Naive thymus-derived CD8-positive, alpha-beta T cell (primary cell): ENCODE data around the gene UBAC2. TPM values are rescaled to one million over a fixed set of nuclear protein-coding genes. Genes with fewer than 3 reads are reported as not detected.
A peak's percentile ranks its signal among the peaks of the same experiment; 100 is the strongest.

ENCODE experiments used
- ATAC-seq, 2 donors: fragments of 150-1000 bp; cut with Tn5 transposase in 1 of 2; sonication (Bioruptor Pico), chemical (Tn5 transposase) in 1 of 2; 1 replicate in 1 of 2; 2 replicates in 1 of 2; pipeline ENCODE4 v1.10.0; 2021; ENCODE audit warnings: mild to moderate bottlenecking in 2 of 2, moderate library complexity in 2 of 2
- POLR2A ChIA-PET: fragments of 350-600 bp; sonication (Branson Sonifier 250); formaldehyde crosslinking; loops from one replicate; lab custom pipeline; 2021; ENCODE audit warnings: antibody characterized with exemption; lab: Charles Lee
- DNase-seq, 10 donors: peaks; one replicate each; pipeline versions ENCODE4 v3.0.0 to v3.0.0-alpha.2; 2020 to 2022
- H3K27ac Mint-ChIP-seq, 10 donors: one replicate each; pipeline ENCODE4 v1.8.0; 2020 to 2022; ENCODE audit warnings: mild to moderate bottlenecking in 10 of 10, mixed read lengths in 10 of 10, moderate library complexity in 4 of 10, inconsistent platforms in 1 of 10
- H3K27me3 Mint-ChIP-seq, 5 donors: one replicate each; pipeline ENCODE4 v1.8.0; 2021 to 2022; ENCODE audit warnings: mixed read lengths in 5 of 5
- H3K36me3 Mint-ChIP-seq, 3 donors: one replicate each; pipeline ENCODE4 v1.8.0; 2020 to 2022; ENCODE audit warnings: mixed read lengths in 3 of 3, mild to moderate bottlenecking in 2 of 3, inconsistent platforms in 1 of 3
- H3K4me1 Mint-ChIP-seq, 4 donors: one replicate each; pipeline ENCODE4 v1.8.0; 2021 to 2022; ENCODE audit warnings: mixed read lengths in 4 of 4
- H3K4me3 Mint-ChIP-seq, 10 donors: one replicate each; pipeline ENCODE4 v1.8.0; 2020 to 2022; ENCODE audit warnings: mild to moderate bottlenecking in 10 of 10, mixed read lengths in 10 of 10, moderate library complexity in 6 of 10, inconsistent platforms in 1 of 10
- H3K9me3 Mint-ChIP-seq, 9 donors: one replicate each; pipeline ENCODE4 v1.8.0; 2020 to 2022; ENCODE audit warnings: mixed read lengths in 9 of 9, mild to moderate bottlenecking in 3 of 9, inconsistent platforms in 1 of 9, moderate library complexity in 1 of 9
- polyA plus RNA-seq, 3 donors: library from polyadenylated mRNA; unstranded; fragments of 300-500 nt; fragmentation: Illumina TruSeq; gene quantifications; one replicate each; pipeline ENCODE4 v1.2.3, GENCODE V29; 2021
- total RNA-seq, 8 experiments: library from RNA in 2 of 8; stranded (reverse) in 2 of 8; gene quantifications; one replicate each; pipeline ENCODE4 v1.2.3 and lab custom pipeline; 2021 to 2026

The UBAC2 gene
- total and polyA plus RNA-seq, 5 experiments from 2014 or later: 105 to 178 (median 160) TPM

GRCh38 chr13:99357941-99358340, 157.3 kb downstream of the UBAC2 start:
- DNase-seq (no peak), ATAC-seq (no peak)
- Mint-ChIP-seq H3K9me3 (no peaks in the 10 kb centered on the region), H3K4me3 (peak overlapping the region; percentile 20 to 85 (median 75)), H3K27ac (peak overlapping the region; percentile 96 to 100 (median 99)), H3K36me3 (peaks cover 0 to 45% (median 26%) of the 10 kb centered on the region in 3 donors), H3K4me1 (peaks cover 68 to 100% (median 95%) of the 10 kb centered on the region in 4 donors), H3K27me3 (peaks cover 0 to 1% (median 0%) of the 10 kb centered on the region in 5 donors)
- POLR2A ChIA-PET: interaction anchor here (7.6 to 8.9 kb wide), 3 partner anchors 9 to 27 kb away, joined by 56 to 155 read pairs (median 138); no protein-coding TSS in a partner anchor

GRCh38 chr13:99359528-99359927, 158.9 kb downstream of the UBAC2 start:
- Mint-ChIP-seq H3K27me3 (peaks cover 0 to 1% (median 0%) of the 10 kb centered on the region in 5 donors), H3K27ac (peak overlapping the region; percentile 96 to 100 (median 99)), H3K9me3 (no peaks in the 10 kb centered on the region), H3K4me1 (peaks cover 59 to 98% (median 92%) of the 10 kb centered on the region in 4 donors), H3K4me3 (peak overlapping the region in 9 of 10 donors; percentile 12 to 86 (median 70)), H3K36me3 (peaks cover 0 to 44% (median 29%) of the 10 kb centered on the region in 3 donors)
- DNase-seq (no peak), ATAC-seq (no peak)
- POLR2A ChIA-PET: interaction anchor here (0.6 to 4.7 kb wide), 12 partner anchors 8 to 314 kb away, joined by 3 to 53 read pairs (median 4); partner anchors contain the start of gene UBAC2

GRCh38 chr13:99360696-99361095, 160.0 kb downstream of the UBAC2 start:
- POLR2A ChIA-PET: interaction anchor here (0.5 to 4.7 kb wide), 18 partner anchors 10 to 276 kb away, joined by 3 to 53 read pairs (median 4); partner anchors contain the start of gene UBAC2
- DNase-seq (no peak), ATAC-seq (no peak)
- peaks cover 56 to 94% (median 89%) of the 10 kb centered on the region in 4 donors for H3K4me1 Mint-ChIP-seq
- peak overlapping the region; percentile 96 to 100 (median 99) for H3K27ac Mint-ChIP-seq
- H3K27me3 Mint-ChIP-seq: peaks cover 0 to 1% (median 0%) of the 10 kb centered on the region in 5 donors
- H3K9me3 Mint-ChIP-seq: no peaks in the 10 kb centered on the region
- peaks cover 0 to 38% (median 31%) of the 10 kb centered on the region in 3 donors for H3K36me3 Mint-ChIP-seq
- peak overlapping the region; percentile 26 to 86 (median 72) for H3K4me3 Mint-ChIP-seq

GRCh38 chr13:99361197-99361596, 160.5 kb downstream of the UBAC2 start:
- Mint-ChIP-seq H3K36me3 (peaks cover 0 to 39% (median 28%) of the 10 kb centered on the region in 3 donors), H3K9me3 (no peaks in the 10 kb centered on the region), H3K27ac (peak overlapping the region; percentile 96 to 100 (median 99)), H3K27me3 (peaks cover 0 to 1% (median 0%) of the 10 kb centered on the region in 5 donors), H3K4me3 (peak overlapping the region; percentile 22 to 86 (median 76)), H3K4me1 (peaks cover 57 to 94% (median 89%) of the 10 kb centered on the region in 4 donors)
- peak; percentile 36 to 49 for ATAC-seq
- peak in 4 of 10 donors; percentile 37 to 82 (median 72) for DNase-seq
- POLR2A ChIA-PET: interaction anchor here (0.7 to 4.7 kb wide), 16 partner anchors 10 to 276 kb away, joined by 3 to 53 read pairs (median 4); no protein-coding TSS in a partner anchor

- H3K27me3 Mint-ChIP-seq: peaks cover 0 to 1% (median 0%) of the 10 kb centered on the region in 5 donors
- peaks cover 58 to 94% (median 88%) of the 10 kb centered on the region in 4 donors for H3K4me1 Mint-ChIP-seq
- POLR2A ChIA-PET: interaction anchor here (0.6 to 4.7 kb wide), 6 partner anchors 9 to 176 kb away, joined by 3 to 53 read pairs (median 35); no protein-coding TSS in a partner anchor
- ATAC-seq: no peak
- H3K9me3 Mint-ChIP-seq: no peaks in the 10 kb centered on the region
- H3K27ac Mint-ChIP-seq: peak overlapping the region; percentile 75 to 99 (median 94)
- DNase-seq: no peak
- peak overlapping the region in 6 of 10 donors; percentile 1 to 70 (median 50) for H3K4me3 Mint-ChIP-seq
- peaks cover 0 to 40% (median 26%) of the 10 kb centered on the region in 3 donors for H3K36me3 Mint-ChIP-seq
Observed at GRCh38 chr13:99362362-99362761, 161.7 kb downstream of the UBAC2 start.

- peak overlapping the region in 4 of 10 donors; percentile 19 to 70 (median 28) for H3K4me3 Mint-ChIP-seq
- H3K4me1 Mint-ChIP-seq: peaks cover 61 to 95% (median 89%) of the 10 kb centered on the region in 4 donors
- no peak for DNase-seq
- H3K27ac Mint-ChIP-seq: peak overlapping the region; percentile 84 to 99 (median 93)
- H3K36me3 Mint-ChIP-seq: peaks cover 3 to 46% (median 31%) of the 10 kb centered on the region in 3 donors
- no peaks in the 10 kb centered on the region for H3K27me3 Mint-ChIP-seq
- no peak for ATAC-seq
- POLR2A ChIA-PET: interaction anchor here (0.6 to 4.7 kb wide), 3 partner anchors 8 to 33 kb away, joined by 3 to 35 read pairs (median 35); no protein-coding TSS in a partner anchor
- H3K9me3 Mint-ChIP-seq: no peaks in the 10 kb centered on the region
Observed at GRCh38 chr13:99363391-99363790, 162.7 kb downstream of the UBAC2 start.

GRCh38 chr13:99363949-99364348, 163.3 kb downstream of the UBAC2 start:
- POLR2A ChIA-PET: no interaction called here
- ATAC-seq: no peak
- no peaks in the 10 kb centered on the region for H3K27me3 Mint-ChIP-seq
- peaks cover 56 to 95% (median 87%) of the 10 kb centered on the region in 4 donors for H3K4me1 Mint-ChIP-seq
- H3K9me3 Mint-ChIP-seq: no peaks in the 10 kb centered on the region
- H3K4me3 Mint-ChIP-seq: peak overlapping the region in 5 of 10 donors; percentile 3 to 45 (median 44)
- peak overlapping the region; percentile 76 to 99 (median 91) for H3K27ac Mint-ChIP-seq
- H3K36me3 Mint-ChIP-seq: peaks cover 5 to 45% (median 27%) of the 10 kb centered on the region in 3 donors
- DNase-seq: no peak

- ATAC-seq: peak in 1 of 2 donors; percentile 13
- H3K27ac Mint-ChIP-seq: peak overlapping the region; percentile 87 to 99 (median 96)
- H3K4me3 Mint-ChIP-seq: peak overlapping the region; percentile 0 to 77 (median 67)
- DNase-seq: no peak
- peaks cover 51 to 94% (median 83%) of the 10 kb centered on the region in 4 donors for H3K4me1 Mint-ChIP-seq
- H3K9me3 Mint-ChIP-seq: no peaks in the 10 kb centered on the region
- POLR2A ChIA-PET: interaction anchor here (0.9 to 5.1 kb wide), 5 partner anchors 9 to 159 kb away, joined by 3 to 56 read pairs (median 29); no protein-coding TSS in a partner anchor
- H3K36me3 Mint-ChIP-seq: peaks cover 5 to 54% (median 36%) of the 10 kb centered on the region in 3 donors
- H3K27me3 Mint-ChIP-seq: no peaks in the 10 kb centered on the region
Observed at GRCh38 chr13:99366075-99366987, 165.7 kb downstream of the UBAC2 start.

- Mint-ChIP-seq H3K27me3 (no peaks in the 10 kb centered on the region), H3K36me3 (peaks cover 5 to 55% (median 36%) of the 10 kb centered on the region in 3 donors), H3K27ac (peak overlapping the region; percentile 93 to 99 (median 96)), H3K4me3 (peak overlapping the region; percentile 55 to 82 (median 74)), H3K4me1 (peaks cover 50 to 96% (median 81%) of the 10 kb centered on the region in 4 donors), H3K9me3 (no peaks in the 10 kb centered on the region)
- ATAC-seq (peak; percentile 46 to 50), DNase-seq (peak in 1 of 10 donors; percentile 58)
- POLR2A ChIA-PET: interaction anchor here (1.1 to 5.1 kb wide), 4 partner anchors 9 to 97 kb away, joined by 3 to 56 read pairs (median 37); no protein-coding TSS in a partner anchor
Observed at GRCh38 chr13:99367106-99367616, 166.5 kb downstream of the UBAC2 start.

- POLR2A ChIA-PET: interaction anchor here (1.1 to 5.1 kb wide), 4 partner anchors 8 to 98 kb away, joined by 3 to 56 read pairs (median 37); no protein-coding TSS in a partner anchor
- Mint-ChIP-seq H3K4me3 (peak overlapping the region; percentile 55 to 82 (median 74)), H3K27me3 (no peaks in the 10 kb centered on the region), H3K4me1 (peaks cover 50 to 96% (median 81%) of the 10 kb centered on the region in 4 donors), H3K27ac (peak overlapping the region; percentile 93 to 99 (median 96)), H3K9me3 (no peaks in the 10 kb centered on the region), H3K36me3 (peaks cover 5 to 56% (median 38%) of the 10 kb centered on the region in 3 donors)
- no peak for ATAC-seq
- no peak for DNase-seq
Observed at GRCh38 chr13:99367663-99368448, 167.2 kb downstream of the UBAC2 start.
